GM21528 (cell line): ENCODE measurements around the gene THSD4.
"Not testable (repeated sequence)": the region's sequence is repeated elsewhere in the genome, so short reads cannot be mapped to it uniquely, and the experiment has no call there.

ENCODE experiments used
- ATAC-seq: cut with Tn5 transposase; IDR thresholded peaks from one replicate; pipeline ENCODE4 v1.9.1; 2021; ENCODE audit warnings: mild to moderate bottlenecking, moderate library complexity; ENCODE audit not compliant: unreplicated experiment, low FRiP score

The THSD4 gene

DNA sequence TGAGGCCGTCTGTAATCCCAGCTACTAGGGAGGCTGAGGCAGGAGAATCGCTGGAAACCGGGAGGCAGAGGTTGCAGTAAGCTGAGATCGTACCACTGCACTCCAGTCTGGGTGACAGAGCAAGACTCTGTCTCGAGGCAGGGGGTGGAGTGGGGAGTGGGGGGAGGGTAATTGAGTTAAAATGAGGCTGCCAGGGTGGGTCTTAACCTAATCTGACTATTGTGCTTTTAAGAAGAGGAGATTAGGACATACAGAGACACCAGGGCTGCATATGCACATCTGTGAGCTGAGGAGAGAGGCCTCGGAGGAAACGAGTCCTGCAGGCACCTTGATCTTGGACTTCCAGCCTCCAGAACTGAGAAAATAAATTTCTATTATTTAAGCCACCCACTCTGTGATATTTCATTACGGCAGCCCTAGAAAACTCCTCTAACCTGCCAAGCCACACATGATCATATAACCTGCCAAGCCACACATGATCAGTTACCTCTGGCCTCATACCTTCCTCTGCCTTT is 197.0 kb downstream of the THSD4 start:
- no peak for ATAC-seq

DNA sequence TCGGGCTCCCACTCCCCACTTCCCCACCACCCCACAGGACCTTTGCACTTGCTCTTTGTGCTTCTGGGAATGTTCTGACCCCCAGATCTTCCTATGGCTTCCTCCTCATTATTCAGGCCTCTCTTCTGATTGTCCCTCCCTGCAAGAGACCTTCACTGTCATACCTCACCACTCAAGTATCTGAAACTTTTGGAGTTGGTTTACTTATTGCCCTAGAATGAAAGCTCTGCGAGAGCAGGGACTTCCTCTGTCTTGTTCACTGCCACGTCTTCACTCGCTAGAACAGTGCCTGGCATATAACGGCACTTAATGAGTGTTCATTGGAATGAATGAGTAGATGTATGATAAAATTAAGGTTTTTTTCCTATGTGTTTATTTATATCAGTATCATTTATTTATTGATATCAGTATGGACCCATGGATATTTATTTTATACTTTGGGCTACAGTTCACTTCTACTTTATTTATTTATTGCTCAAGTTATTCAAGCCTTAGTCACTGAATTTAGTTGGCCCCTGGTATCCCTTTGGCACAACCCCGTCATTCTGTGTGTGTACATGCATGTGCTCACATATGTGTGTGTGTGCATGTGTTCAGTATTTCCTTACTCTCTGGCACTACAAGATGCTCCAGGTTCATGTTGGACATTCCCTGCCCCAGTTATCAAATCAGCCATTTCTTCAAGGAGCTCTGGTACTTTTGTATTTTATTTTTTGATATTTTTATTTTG is 197.6 kb downstream of the THSD4 start:
- ATAC-seq = no peak

- no peak for ATAC-seq
Measured at GRCh38 chr15:71313806-71314205, 198.5 kb downstream of the THSD4 start.

GRCh38 chr15:71314956-71315537 is 199.8 kb downstream of the THSD4 start:
- no peak for ATAC-seq

- no peak for ATAC-seq
Measured at GRCh38 chr15:71316911-71317310, 201.6 kb downstream of the THSD4 start.

DNA sequence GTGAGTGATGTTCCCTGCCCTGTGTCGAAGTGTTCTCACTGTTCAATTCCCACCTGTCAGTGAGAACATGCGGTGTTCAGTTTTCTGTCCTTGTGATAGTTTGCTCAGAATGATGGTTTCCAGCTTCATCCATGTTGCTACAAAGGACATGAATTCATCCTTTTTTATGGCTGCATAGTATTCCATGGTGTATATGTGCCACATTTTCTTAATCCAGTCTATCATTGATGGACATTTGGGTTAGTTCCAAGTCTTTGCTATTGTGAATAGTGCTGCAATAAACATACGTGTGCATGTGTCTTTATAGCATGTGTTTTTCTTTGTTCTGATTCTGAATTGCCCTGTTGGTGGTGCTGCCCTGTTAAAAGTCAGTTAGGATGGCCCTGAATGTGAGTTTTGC is 204.2 kb downstream of the THSD4 start:
- ATAC-seq = not testable (repeated sequence)

- ATAC-seq = no peak
Measured at GRCh38 chr15:71319935-71320334, 204.7 kb downstream of the THSD4 start.

- ATAC-seq = no peak
Measured at GRCh38 chr15:71323082-71323481, 207.8 kb downstream of the THSD4 start.

DNA sequence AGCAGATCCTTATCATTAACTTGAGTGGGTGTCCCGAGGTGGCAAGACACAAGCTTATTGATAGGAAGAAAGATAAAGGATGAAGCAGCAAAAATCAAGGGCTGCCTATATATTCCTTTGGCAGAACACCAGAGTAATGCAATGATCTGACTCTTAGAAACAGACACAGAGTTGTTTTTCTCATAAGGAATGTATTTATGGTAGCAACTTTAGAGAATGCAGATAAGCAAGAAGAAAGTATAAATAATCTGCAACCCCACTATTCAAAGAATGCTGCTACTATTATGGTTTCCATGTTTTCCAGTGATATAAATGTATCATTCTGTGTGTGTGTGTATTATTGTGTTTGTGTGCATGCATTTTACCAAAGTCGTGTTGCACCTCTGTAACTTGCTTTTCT is 208.3 kb downstream of the THSD4 start:
- ATAC-seq = no peak

DNA sequence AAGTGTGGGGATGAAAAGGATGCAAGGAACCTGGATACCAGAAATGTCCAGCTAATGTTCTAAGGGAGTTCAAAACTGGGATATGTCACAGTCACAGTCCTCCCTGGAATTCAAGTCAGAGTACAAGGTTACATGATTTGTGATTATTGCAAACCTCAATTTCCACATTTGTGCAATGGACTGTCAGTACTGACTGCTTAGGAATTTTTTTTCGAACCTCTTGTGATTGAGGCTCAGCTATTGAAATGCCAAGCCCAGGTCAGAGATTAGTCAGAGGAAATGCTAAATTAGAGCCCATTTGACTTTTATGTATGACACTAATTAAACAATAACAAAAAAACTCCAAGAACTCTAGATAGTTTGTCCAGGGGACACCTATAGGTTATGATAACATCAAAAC is 210.2 kb downstream of the THSD4 start:
- ATAC-seq = no peak

GRCh38 chr15:71328453-71328852 is 213.2 kb downstream of the THSD4 start:
- no peak for ATAC-seq

DNA sequence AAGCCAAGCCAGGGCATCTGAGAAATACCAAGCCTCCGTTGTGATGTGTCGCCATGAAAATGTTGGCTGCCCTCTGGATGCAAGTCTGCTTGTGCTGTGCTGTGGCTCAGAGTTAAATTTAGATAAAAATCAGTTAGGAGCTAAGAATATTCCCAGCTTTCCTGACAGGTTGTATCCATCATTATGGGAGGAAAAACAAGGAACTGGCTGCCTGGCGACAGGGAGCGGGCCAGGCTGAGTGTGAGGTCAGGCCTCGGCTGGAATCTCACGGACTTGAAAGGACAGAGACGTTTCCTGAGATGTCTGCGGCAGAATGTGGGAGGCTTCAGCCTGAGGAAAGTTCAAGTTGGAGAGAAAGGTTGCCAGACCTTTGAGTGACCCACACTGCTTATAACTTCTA is 213.8 kb downstream of the THSD4 start:
- no peak for ATAC-seq

- no peak for ATAC-seq
Measured at GRCh38 chr15:71329497-71330260, 214.4 kb downstream of the THSD4 start.

DNA sequence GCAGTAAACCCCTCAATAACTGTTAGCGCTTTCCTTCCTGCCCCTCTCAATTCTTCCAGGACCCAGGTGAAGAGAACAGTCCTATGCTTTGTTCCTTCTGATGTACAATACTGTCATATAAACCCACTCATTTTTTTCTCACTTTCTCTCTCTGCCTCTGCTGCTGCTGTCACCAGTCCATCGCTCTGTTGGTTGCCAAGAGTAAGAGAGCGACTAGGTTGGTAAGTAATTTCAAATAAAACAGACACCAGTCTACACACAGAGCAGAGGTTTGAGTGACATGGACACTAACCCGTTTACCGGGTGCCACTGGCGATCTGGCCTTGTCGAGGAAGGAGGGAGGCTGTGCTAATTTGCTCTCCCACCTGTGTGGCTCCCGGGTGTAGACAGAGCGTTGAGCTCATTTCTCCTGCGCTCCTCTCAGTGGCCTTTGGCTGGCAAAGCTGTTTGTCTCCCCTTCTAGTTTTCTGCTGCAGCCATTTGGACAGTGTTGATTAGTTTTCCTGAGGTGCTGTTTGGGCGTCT is 215.4 kb downstream of the THSD4 start:
- no peak for ATAC-seq

- no peak for ATAC-seq
Measured at GRCh38 chr15:71331173-71331572, 215.9 kb downstream of the THSD4 start.

DNA sequence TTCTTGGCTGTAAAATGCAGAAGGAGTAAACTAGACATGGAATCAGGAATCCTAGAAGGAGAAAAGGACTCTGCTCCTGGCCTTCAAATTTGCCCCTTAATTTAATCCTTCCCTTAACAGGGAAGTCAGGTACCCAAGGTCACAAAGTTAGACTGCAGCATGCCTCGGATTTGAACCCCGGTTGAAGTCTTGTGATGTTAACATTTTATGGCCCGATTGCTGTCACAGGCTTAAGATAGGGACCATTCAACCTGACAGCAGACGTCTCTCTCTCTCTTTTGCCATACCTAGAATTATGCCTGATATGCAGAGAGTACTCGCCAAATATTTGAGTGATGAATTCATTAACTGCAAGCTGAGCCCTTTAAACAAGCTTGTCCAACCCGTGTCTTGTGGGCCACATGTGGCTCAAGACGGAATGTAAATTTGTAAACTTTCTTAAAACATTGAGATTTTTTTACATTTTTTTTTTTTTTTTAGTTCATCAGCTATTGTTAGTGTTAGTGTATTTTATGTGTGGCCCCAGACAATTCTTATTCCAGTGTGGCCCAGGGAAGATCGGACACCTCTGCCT is 217.2 kb downstream of the THSD4 start:
- no peak for ATAC-seq

GRCh38 chr15:71333136-71333700 is 217.9 kb downstream of the THSD4 start:
- ATAC-seq = no peak

DNA sequence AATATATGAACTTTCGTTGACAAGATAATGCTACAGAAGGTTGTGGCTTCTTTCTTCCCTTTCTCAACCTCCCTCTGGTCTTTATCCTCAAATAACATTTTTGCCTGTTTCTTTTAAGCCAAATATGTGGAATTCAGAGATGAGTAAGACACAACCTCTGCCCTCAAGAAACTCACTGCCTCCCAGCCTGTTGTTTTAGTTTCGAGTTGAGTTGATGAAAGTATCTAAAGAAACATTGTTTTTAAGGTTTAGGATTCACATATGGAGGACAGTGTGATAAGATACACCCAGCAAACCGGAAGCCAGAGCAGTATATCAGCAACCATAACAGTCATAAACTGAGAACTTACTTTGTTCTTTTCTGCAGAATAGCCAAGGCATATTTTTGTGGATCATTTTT is 218.6 kb downstream of the THSD4 start:
- ATAC-seq = no peak

DNA sequence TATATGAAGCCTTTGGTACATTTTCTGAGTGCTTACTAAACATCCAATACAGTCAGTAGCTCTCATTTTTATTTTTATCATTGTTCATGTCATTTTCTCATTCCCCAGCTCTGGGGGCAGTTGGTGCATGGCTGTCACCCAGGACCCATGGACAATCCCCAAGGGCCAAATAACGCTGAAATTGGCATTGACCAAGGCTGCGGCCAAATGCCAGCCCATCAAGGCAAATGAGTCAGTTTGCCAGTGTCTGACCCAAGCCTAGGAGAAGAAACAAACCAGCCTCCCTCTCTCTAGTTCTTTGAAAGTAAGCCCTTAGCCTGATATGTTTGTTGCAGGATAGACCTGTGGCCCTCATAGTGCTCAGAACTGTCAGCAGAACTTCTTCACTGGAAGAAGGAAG is 219.2 kb downstream of the THSD4 start:
- ATAC-seq = no peak

DNA sequence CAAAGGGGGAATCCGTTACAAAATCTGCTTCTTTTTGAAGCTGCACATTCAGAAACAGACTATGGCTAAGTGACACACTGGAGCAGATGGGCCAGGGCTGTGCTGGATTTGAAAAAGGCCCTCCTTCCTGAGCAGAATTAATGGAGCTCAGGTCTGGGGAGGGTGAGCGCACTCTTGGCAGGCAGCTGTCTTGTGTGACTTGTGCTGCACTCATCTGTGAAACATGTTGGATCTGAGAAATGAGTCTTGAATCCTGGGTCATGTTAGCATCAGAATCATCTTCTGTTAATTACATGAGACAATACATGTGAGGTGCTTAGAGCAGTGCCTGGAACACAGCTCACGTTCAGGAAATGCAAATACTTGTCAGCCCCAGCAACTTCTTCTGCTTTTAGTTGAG is 219.6 kb downstream of the THSD4 start:
- no peak for ATAC-seq

DNA sequence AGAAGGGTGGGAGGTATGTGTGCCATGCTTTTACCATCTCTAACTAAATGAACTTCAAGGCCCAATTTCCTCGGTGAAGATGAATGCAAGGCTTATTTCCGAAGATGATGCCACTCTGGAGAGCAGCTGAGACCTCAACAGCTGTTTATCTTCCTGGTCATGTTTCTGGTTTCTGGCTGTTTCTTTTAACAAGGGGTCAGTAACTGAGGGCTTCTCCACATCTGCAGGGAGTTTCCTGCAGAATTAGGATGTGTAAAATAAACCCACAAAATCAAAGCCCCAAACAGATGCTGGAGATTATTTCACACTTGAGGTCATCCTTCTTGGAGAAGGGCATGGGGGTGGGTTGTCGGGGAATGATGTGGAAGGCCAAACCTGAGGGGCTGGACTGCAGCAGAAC is 220.3 kb downstream of the THSD4 start:
- no peak for ATAC-seq
